Ishikawa (cell line): Measurements from ENCODE around the gene NSMCE4A.

Source experiments
- CEBPB ChIP-seq: IDR thresholded peaks from 2 replicates; pipeline ENCODE4 v1.6.1; 2012
- CREB1 ChIP-seq: IDR thresholded peaks from 2 replicates; pipeline ENCODE4 v1.6.1; 2012; ENCODE audit warnings: low read depth
- EGR1 ChIP-seq: IDR thresholded peaks from 2 replicates; pipeline ENCODE4 v1.6.1; 2012
- EP300 ChIP-seq: IDR thresholded peaks from 2 replicates; pipeline ENCODE4 v1.6.1; 2012; ENCODE audit warnings: borderline replicate concordance
- FOXM1 ChIP-seq: IDR thresholded peaks from 2 replicates; pipeline ENCODE4 v1.6.1; 2012; ENCODE audit warnings: low read depth, borderline replicate concordance
- NFIC ChIP-seq: IDR thresholded peaks from 2 replicates; pipeline ENCODE4 v1.6.1; 2012
- RAD21 ChIP-seq: IDR thresholded peaks from 2 replicates; pipeline ENCODE4 v1.6.1; 2012; ENCODE audit warnings: low read depth
- TAF1 ChIP-seq: IDR thresholded peaks from 2 replicates; pipeline ENCODE4 v1.6.1; 2012; ENCODE audit warnings: low read depth, mild to moderate bottlenecking
- TCF12 ChIP-seq: IDR thresholded peaks from 2 replicates; pipeline ENCODE4 v1.6.1; 2012; ENCODE audit warnings: low read depth
- TEAD4 ChIP-seq: IDR thresholded peaks from 2 replicates; pipeline ENCODE4 v1.6.1; 2012
- YY1 ChIP-seq: IDR thresholded peaks from 2 replicates; pipeline ENCODE4 v1.6.1; 2012; ENCODE audit warnings: low read depth
- ZBTB7A ChIP-seq: IDR thresholded peaks from 2 replicates; pipeline ENCODE4 v1.6.1; 2012; ENCODE audit warnings: low read depth
- TF ChIP-seq, protein P1 (sequence below): IDR thresholded peaks from 2 replicates; pipeline ENCODE4 v1.6.1; 2012
- TF ChIP-seq, protein P2 (sequence below): IDR thresholded peaks from 2 replicates; pipeline ENCODE4 v1.6.1; 2012
- TF ChIP-seq, protein P3 (sequence below): IDR thresholded peaks from 2 replicates; pipeline ENCODE4 v1.6.1; 2012; ENCODE audit warnings: low read depth, mild to moderate bottlenecking

Gene NSMCE4A

DNA sequence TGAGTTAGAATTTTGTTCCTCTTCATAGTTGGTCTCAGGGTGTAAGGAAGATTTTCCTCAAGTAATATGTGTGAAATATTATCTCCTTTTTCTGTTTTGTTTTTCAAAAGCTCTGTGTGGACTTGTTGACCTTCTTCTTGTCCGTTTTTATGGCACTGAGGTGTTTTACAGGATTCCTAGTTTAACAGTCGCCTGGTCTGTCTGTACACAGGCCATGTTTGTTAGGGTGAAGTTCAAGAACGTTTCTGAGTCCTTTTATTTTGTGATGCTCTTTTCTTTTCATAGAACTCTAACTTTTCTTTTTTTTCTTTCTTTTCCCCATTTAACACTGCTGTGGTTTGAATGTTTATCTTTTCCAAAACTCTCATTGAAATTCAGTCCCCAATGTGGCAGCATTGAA is 32.4 kb upstream of the NSMCE4A start:
- TF ChIP-seq, protein P1, sequence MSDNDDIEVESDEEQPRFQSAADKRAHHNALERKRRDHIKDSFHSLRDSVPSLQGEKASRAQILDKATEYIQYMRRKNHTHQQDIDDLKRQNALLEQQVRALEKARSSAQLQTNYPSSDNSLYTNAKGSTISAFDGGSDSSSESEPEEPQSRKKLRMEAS, result no peak
- TF ChIP-seq, protein P2, sequence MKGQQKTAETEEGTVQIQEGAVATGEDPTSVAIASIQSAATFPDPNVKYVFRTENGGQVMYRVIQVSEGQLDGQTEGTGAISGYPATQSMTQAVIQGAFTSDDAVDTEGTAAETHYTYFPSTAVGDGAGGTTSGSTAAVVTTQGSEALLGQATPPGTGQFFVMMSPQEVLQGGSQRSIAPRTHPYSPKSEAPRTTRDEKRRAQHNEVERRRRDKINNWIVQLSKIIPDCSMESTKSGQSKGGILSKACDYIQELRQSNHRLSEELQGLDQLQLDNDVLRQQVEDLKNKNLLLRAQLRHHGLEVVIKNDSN, result no peak
- TF ChIP-seq CREB1 (no peak), RAD21 (no peak)

DNA sequence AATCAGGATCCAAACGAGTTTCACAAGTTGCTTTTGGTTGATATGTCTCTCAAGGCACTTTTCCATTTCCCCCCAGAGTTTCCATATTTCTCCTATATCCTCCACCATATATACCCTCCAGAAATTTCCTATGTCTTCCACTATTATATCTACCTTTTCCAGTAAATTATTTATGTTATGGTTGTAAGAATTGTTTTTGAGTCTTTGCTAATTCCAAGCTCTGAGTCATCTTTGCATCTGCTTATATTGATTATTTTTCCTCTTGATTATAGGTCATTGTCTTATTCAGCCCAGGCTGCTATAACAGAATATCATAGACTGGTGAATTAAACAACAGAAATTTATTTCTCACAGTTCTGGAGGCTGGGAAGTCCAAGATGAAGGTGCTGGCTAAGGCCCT is 26.7 kb upstream of the NSMCE4A start:
- TF ChIP-seq, protein P2, result no peak
- TF ChIP-seq, protein P1, result no peak
- TF ChIP-seq TCF12 (no peak), EP300 (no peak), TEAD4 (no peak), EGR1 (no peak), YY1 (no peak), CEBPB (no peak)
- TF ChIP-seq, protein P3, sequence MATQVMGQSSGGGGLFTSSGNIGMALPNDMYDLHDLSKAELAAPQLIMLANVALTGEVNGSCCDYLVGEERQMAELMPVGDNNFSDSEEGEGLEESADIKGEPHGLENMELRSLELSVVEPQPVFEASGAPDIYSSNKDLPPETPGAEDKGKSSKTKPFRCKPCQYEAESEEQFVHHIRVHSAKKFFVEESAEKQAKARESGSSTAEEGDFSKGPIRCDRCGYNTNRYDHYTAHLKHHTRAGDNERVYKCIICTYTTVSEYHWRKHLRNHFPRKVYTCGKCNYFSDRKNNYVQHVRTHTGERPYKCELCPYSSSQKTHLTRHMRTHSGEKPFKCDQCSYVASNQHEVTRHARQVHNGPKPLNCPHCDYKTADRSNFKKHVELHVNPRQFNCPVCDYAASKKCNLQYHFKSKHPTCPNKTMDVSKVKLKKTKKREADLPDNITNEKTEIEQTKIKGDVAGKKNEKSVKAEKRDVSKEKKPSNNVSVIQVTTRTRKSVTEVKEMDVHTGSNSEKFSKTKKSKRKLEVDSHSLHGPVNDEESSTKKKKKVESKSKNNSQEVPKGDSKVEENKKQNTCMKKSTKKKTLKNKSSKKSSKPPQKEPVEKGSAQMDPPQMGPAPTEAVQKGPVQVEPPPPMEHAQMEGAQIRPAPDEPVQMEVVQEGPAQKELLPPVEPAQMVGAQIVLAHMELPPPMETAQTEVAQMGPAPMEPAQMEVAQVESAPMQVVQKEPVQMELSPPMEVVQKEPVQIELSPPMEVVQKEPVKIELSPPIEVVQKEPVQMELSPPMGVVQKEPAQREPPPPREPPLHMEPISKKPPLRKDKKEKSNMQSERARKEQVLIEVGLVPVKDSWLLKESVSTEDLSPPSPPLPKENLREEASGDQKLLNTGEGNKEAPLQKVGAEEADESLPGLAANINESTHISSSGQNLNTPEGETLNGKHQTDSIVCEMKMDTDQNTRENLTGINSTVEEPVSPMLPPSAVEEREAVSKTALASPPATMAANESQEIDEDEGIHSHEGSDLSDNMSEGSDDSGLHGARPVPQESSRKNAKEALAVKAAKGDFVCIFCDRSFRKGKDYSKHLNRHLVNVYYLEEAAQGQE, result no peak

DNA sequence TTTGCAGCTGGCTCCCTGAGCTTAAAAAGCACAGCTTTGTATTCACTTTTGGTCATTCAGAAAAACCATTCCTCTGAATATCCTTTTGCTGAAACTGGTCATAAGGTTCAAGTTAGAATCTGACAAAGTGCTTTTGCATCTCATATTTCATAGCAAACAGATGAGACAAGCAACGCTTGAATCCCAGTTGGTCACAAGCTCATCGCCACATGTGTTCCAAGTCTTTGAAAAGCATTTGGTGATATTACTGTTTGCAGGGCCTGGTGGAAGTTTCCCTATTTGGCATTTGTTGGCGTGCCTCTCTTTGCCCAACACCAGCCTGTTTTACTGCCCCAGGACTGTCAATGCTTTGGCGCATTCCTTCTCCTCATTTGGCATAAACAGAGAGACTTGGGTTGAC is 24.3 kb upstream of the NSMCE4A start:
- TF ChIP-seq YY1 (no peak), ZBTB7A (no peak), CEBPB (no peak), TEAD4 (no peak), TCF12 (no peak), FOXM1 (no peak), TAF1 (no peak), EGR1 (no peak), NFIC (no peak), CREB1 (no peak)
- TF ChIP-seq, protein P2, result no peak
- TF ChIP-seq, protein P1, result no peak

DNA sequence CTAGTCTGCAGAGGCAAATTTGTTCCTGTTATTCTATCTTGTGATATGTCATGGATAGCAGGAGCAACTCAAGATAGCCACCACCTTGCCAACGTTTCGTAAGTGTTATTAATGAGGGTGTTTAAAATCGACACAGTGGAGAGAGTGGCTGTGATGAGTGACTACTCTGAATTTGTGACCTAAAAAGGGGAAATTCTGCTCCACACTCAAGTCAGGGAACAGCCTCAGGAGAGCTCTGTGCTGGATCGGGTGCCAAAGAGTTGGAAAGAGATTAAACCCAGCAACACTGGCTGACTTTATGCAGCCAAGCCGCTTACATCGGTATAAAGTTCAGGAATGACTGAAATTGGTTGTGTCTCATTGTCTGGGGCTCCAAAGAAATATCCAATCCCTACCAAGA is 23.4 kb upstream of the NSMCE4A start:
- TF ChIP-seq EP300 (no peak), CEBPB (no peak), TCF12 (no peak), ZBTB7A (no peak), YY1 (no peak), TAF1 (no peak), NFIC (no peak), EGR1 (no peak), TEAD4 (no peak)
- TF ChIP-seq, protein P3, result no peak

DNA sequence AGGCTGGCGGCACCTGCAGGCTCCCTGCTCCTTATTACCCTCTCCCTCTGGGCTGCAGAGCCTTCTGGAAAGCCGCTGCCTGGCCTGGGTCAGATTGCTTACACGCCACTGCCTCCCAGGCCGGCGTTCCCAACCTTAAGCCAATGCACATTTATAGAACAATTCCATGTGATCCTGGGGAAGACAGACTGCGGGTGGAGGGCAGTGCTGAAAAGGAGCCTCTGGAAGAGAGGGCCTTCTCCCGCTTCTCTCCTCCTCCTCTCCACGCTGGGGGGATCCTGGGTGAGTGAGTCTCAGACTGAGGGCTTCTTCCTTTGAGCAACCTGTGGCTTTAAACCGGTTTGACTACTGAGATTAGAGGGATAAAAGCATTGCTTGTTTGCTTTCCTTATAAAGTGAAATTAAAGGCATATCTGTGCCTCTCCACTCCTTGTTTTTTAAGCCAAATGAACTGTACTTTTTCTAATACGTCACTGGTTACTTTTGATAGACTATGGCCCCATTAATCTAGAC is 19.5 kb upstream of the NSMCE4A start:
- TF ChIP-seq RAD21 (peak; percentile 23; the same call in 1 of the 2 replicates), EP300 (no peak), NFIC (no peak), ZBTB7A (0 out of 2 replicates have a peak, but pooled peaks have one; percentile 44), FOXM1 (no peak), YY1 (no peak)
